Measurements from ENCODE around the gene ITPKC. TPM values are rescaled to one million over a fixed set of nuclear protein-coding genes. Genes with fewer than 3 reads are reported as not detected.

ITPKC gene
- total RNA-seq, 1 experiment from 2014 or later = 11.4 TPM

GRCh38 chr19:40667602-40668001, 49.3 kb upstream of the ITPKC start:
- peaks cover 28 to 47% of the 10 kb centered on the region in 2 experiments for H3K4me1 ChIP-seq (ENCODE audit: control insufficient read depth in 1 of 2, insufficient read depth in 2 of 2, low read length in 2 of 2)
- POLR2A ChIA-PET = no interaction called here
- H3K9me3 ChIP-seq (ENCODE audit: control insufficient read depth in 1 of 2, insufficient read depth in 1 of 2, low read depth in 1 of 2, low read length in 2 of 2) = peaks cover 0 to 12% of the 10 kb centered on the region in 2 experiments; a peak in 1 of 4 replicates
- no peaks in the 10 kb centered on the region for H3K9me2 ChIP-seq (ENCODE audit: insufficient read depth)
- H3K4me3 ChIP-seq (replicated peaks in 1 of 2; ENCODE audit: low read depth in 1 of 2, low read length in 2 of 2) = no peak overlapping the region
- no TSS peak for BruUV-seq (replicated peaks)
- RAD21 ChIA-PET (ENCODE audit: low non-redundant PET in 1 of 2, low total read pairs in 2 of 2, uncharacterized antibody in 2 of 2, unreplicated experiment in 2 of 2) = no interaction called here
- no peak for DNase-seq (ENCODE audit: low read depth, low spot score)
- TF ChIP-seq ATF3 (IDR thresholded peaks at IDR 0.05) (no peak), EZH2phosphoT487 (IDR thresholded peaks at IDR 0.05; ENCODE audit: borderline replicate concordance) (no peak)
- H4K20me1 ChIP-seq (ENCODE audit: insufficient read depth) = no peaks in the 10 kb centered on the region
- no peak overlapping the region for H3K9ac ChIP-seq (ENCODE audit: low read length)
- no peak overlapping the region for H2AFZ ChIP-seq (ENCODE audit: low read depth, low read length, poor library complexity, severe bottlenecking)
- ATAC-seq = no peak
- CTCF ChIA-PET = no interaction called here
- H3K4me2 ChIP-seq (ENCODE audit: low read length) = no peak overlapping the region
- H3K27ac ChIP-seq (ENCODE audit: low read depth, low read length) = no peak overlapping the region
- H3K27me3 ChIP-seq (ENCODE audit: insufficient read depth, low read length) = no peaks in the 10 kb centered on the region
- no peaks in the 10 kb centered on the region for H3K79me2 ChIP-seq (ENCODE audit: insufficient read depth, low read length)
- intact Hi-C loops (cut with micrococcal nuclease) = loop anchor here (10.0 kb wide), 1 partner anchor 907 kb away; the partner anchor contains the start of gene CEACAM21
- H3K36me3 ChIP-seq (ENCODE audit: control insufficient read depth in 1 of 2, insufficient read depth in 2 of 2, low read length in 2 of 2) = peaks cover 29 to 51% of the 10 kb centered on the region in 2 experiments; a peak in 3 of 4 replicates

DNA sequence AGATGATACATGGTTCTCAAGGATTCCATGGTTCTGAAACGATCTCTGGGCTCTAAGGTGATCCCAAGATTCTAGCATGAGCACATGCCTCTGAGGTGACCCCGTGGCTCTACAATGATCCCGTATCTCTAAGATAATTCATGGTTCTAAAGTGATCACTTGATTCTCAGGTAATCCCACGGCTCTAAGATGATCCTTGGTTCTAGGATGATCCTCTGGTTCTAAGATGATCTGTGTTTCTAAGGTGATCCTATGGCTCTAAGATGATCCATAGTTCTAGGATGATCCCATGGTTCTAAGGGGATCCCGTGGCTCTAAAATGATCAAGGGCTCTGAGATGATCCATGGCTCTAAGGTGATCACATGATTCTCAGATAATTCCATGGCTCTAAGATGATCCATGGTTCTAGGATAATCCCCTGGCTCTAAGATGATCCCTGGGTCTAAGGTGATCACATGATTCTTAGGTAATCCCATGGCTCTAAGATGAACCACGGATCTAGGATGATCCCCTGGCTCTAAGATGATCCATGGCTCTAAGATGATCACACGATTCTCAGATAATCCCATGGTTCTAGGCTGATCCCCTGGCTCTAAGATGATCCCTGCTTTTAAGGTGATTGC, 47.8 kb upstream of the ITPKC start:
- Histone ChIP-seq H2AFZ (ENCODE audit: low read depth, low read length, poor library complexity, severe bottlenecking) (no peak overlapping the region), H3K36me3 (ENCODE audit: control insufficient read depth in 1 of 2, insufficient read depth in 2 of 2, low read length in 2 of 2) (peaks cover 39 to 66% of the 10 kb centered on the region in 2 experiments), H3K4me3 (replicated peaks in 1 of 2; ENCODE audit: low read depth in 1 of 2, low read length in 2 of 2) (no peak overlapping the region), H3K9ac (ENCODE audit: low read length) (no peak overlapping the region), H3K27me3 (ENCODE audit: insufficient read depth, low read length) (no peaks in the 10 kb centered on the region), H3K4me1 (ENCODE audit: control insufficient read depth in 1 of 2, insufficient read depth in 2 of 2, low read length in 2 of 2) (peaks cover 20 to 33% of the 10 kb centered on the region in 2 experiments), H3K4me2 (ENCODE audit: low read length) (no peak overlapping the region), H3K79me2 (ENCODE audit: insufficient read depth, low read length) (no peaks in the 10 kb centered on the region), H3K9me2 (ENCODE audit: insufficient read depth) (no peaks in the 10 kb centered on the region), H3K27ac (ENCODE audit: low read depth, low read length) (0 out of 2 replicates have a peak overlapping the region, but pooled peaks have one; percentile 2), H3K9me3 (ENCODE audit: control insufficient read depth in 1 of 2, insufficient read depth in 1 of 2, low read depth in 1 of 2, low read length in 2 of 2) (peaks cover 0 to 12% of the 10 kb centered on the region in 2 experiments; a peak in 1 of 4 replicates), H4K20me1 (ENCODE audit: insufficient read depth) (no peaks in the 10 kb centered on the region)
- intact Hi-C loops (cut with micrococcal nuclease) = loop anchor here (10.0 kb wide), 1 partner anchor 906 kb away; the partner anchor contains the start of gene CEACAM21
- POLR2A ChIA-PET = no interaction called here
- ATAC-seq = no peak
- CTCF ChIA-PET = no interaction called here
- BruUV-seq (replicated peaks) = no TSS peak
- no peak for DNase-seq (ENCODE audit: low read depth, low spot score)
- RAD21 ChIA-PET (ENCODE audit: low non-redundant PET in 1 of 2, low total read pairs in 2 of 2, uncharacterized antibody in 2 of 2, unreplicated experiment in 2 of 2) = no interaction called here
- TF ChIP-seq ZFX (IDR thresholded peaks at IDR 0.05) (no peak), ELF1 (IDR thresholded peaks at IDR 0.05; ENCODE audit: borderline replicate concordance, low read depth) (no peak), YY1 (IDR thresholded peaks at IDR 0.05; ENCODE audit: extremely low read depth, insufficient replicate concordance, low read depth, low read length) (no peak), SIN3A (IDR thresholded peaks at IDR 0.05; ENCODE audit: low read depth) (no peak), EZH2 (IDR thresholded peaks at IDR 0.05) (no peak), CBX3 (IDR thresholded peaks at IDR 0.05; ENCODE audit: low read depth) (no peak), RAD21 (IDR thresholded peaks at IDR 0.05; ENCODE audit: low read depth) (no peak), FOSL1 (IDR thresholded peaks at IDR 0.05; ENCODE audit: low read depth) (no peak), JUND (IDR thresholded peaks at IDR 0.05) (no peak), SRF (IDR thresholded peaks at IDR 0.05; ENCODE audit: low read depth) (no peak), POLR2A (IDR thresholded peaks at IDR 0.05; ENCODE audit: borderline replicate concordance, extremely low read depth, insufficient read depth, insufficient read length) (no peak), CTCF (IDR thresholded peaks at IDR 0.05 in 2 of 3, conservative IDR thresholded peaks at IDR 0.05 in 1 of 3; ENCODE audit: borderline replicate concordance in 1 of 3, insufficient read depth in 1 of 3, low read depth in 2 of 3, low read length in 2 of 3) (no peak), EGR1 (IDR thresholded peaks at IDR 0.05; ENCODE audit: low read depth) (no peak), POLR2AphosphoS5 (IDR thresholded peaks at IDR 0.05; ENCODE audit: low read depth, low read length) (no peak)
- TF ChIP-seq, protein P1, sequence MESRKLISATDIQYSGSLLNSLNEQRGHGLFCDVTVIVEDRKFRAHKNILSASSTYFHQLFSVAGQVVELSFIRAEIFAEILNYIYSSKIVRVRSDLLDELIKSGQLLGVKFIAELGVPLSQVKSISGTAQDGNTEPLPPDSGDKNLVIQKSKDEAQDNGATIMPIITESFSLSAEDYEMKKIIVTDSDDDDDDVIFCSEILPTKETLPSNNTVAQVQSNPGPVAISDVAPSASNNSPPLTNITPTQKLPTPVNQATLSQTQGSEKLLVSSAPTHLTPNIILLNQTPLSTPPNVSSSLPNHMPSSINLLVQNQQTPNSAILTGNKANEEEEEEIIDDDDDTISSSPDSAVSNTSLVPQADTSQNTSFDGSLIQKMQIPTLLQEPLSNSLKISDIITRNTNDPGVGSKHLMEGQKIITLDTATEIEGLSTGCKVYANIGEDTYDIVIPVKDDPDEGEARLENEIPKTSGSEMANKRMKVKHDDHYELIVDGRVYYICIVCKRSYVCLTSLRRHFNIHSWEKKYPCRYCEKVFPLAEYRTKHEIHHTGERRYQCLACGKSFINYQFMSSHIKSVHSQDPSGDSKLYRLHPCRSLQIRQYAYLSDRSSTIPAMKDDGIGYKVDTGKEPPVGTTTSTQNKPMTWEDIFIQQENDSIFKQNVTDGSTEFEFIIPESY (IDR thresholded peaks at IDR 0.05; ENCODE audit: extremely low read depth, insufficient replicate concordance, low read length) = no peak
- TF ChIP-seq, protein P2, sequence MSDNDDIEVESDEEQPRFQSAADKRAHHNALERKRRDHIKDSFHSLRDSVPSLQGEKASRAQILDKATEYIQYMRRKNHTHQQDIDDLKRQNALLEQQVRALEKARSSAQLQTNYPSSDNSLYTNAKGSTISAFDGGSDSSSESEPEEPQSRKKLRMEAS (IDR thresholded peaks at IDR 0.05) = no peak
